NB4 (cell line): ENCODE results near the gene FAM162A.

Experiments used
- DNase-seq: peaks from one replicate; pipeline ENCODE4 v3.0.0; 2010; ENCODE audit warnings: low read depth
- H3K4me3 ChIP-seq: one replicate; pipeline ENCODE4 v1.5.1; 2011; ENCODE audit warnings: mild to moderate bottlenecking, low read depth, low read length, moderate library complexity
- MYC ChIP-seq: IDR thresholded peaks from 2 replicates; pipeline ENCODE4 v1.6.1; 2011; ENCODE audit warnings: low read depth, low read length
- POLR2A ChIP-seq: IDR thresholded peaks from 2 replicates; pipeline ENCODE4 v1.6.1; 2011; ENCODE audit warnings: mild to moderate bottlenecking; ENCODE audit not compliant: insufficient read length; ENCODE audit errors: extremely low read depth
- TF ChIP-seq, protein P1 (sequence below): IDR thresholded peaks from one replicate; pipeline ENCODE4 v1.5.1; 2012; ENCODE audit warnings: low read depth, low read length
- TF ChIP-seq, protein P2 (sequence below): IDR thresholded peaks from 2 replicates; pipeline ENCODE4 v1.6.1; 2011; ENCODE audit warnings: low read depth, low read length

The FAM162A gene

DNA sequence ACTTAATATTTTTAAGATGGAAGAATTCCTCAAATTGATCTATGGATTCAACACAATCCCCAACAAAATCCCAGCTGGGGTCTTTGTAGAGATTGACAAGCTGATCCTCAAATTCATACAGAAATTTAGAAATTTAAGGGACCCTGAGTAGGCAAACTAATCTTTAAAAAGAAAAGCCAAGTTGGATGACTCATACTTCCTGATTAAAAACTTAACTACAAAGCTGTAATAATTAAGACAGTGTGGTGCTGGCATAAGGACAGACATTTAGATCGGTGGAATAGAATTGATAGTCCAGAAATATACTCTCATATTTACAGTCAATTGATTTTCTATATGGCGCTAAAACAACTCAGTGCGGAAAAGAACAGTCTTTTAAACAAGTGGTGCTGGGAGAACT, 11.6 kb downstream of the FAM162A start:
- no peak overlapping the region for H3K4me3 ChIP-seq
- TF ChIP-seq, protein P1, sequence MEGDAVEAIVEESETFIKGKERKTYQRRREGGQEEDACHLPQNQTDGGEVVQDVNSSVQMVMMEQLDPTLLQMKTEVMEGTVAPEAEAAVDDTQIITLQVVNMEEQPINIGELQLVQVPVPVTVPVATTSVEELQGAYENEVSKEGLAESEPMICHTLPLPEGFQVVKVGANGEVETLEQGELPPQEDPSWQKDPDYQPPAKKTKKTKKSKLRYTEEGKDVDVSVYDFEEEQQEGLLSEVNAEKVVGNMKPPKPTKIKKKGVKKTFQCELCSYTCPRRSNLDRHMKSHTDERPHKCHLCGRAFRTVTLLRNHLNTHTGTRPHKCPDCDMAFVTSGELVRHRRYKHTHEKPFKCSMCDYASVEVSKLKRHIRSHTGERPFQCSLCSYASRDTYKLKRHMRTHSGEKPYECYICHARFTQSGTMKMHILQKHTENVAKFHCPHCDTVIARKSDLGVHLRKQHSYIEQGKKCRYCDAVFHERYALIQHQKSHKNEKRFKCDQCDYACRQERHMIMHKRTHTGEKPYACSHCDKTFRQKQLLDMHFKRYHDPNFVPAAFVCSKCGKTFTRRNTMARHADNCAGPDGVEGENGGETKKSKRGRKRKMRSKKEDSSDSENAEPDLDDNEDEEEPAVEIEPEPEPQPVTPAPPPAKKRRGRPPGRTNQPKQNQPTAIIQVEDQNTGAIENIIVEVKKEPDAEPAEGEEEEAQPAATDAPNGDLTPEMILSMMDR = no peak
- TF ChIP-seq MYC = no peak
- TF ChIP-seq, protein P2, sequence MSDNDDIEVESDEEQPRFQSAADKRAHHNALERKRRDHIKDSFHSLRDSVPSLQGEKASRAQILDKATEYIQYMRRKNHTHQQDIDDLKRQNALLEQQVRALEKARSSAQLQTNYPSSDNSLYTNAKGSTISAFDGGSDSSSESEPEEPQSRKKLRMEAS = no peak
- TF ChIP-seq POLR2A = no peak
- no peak for DNase-seq

DNA sequence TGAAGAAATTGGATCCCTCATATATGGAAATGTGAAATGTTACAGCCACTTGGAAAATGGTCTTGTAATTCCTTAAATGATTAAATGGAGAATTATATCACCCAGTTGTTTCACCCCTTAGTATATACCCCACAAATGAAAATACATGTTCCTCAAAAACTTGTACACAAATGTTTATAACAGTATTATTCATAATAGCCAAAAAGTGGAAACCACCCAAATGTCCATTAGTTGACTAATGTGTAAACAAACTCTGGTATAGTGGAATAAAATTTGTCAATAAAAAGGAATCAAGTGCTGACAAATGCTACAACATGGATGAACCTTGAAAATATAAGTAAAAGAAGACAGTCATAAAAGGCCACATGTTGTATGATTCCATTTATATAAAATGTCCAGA, 12.5 kb downstream of the FAM162A start:
- TF ChIP-seq MYC (no peak), POLR2A (no peak)
- TF ChIP-seq, protein P1 = no peak
- TF ChIP-seq, protein P2 = no peak
- no peak overlapping the region for H3K4me3 ChIP-seq
- DNase-seq = no peak

DNA sequence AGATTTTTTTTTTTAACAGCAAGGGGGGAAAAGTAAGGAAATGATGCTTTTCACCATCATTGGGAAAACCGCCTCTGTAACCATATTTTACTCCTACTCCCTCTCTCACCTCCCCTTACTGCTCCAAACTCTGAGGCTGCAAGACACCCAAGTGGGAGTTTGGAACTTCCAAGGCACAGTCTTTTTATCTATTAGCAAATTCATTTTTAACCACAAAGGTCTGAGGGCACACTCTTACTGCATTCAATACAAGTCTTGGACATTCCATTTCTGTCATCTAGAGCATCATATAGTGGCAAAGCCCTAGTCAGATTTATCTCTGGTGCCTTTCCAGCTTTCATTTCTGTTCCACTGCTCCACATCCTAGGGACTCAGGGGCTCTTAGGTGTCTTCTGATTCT, 13.2 kb downstream of the FAM162A start:
- no peak overlapping the region for H3K4me3 ChIP-seq
- no peak for DNase-seq
- no peak for TF ChIP-seq POLR2A
- TF ChIP-seq MYC = no peak
- TF ChIP-seq, protein P1 = no peak
- TF ChIP-seq, protein P2 = no peak

DNA sequence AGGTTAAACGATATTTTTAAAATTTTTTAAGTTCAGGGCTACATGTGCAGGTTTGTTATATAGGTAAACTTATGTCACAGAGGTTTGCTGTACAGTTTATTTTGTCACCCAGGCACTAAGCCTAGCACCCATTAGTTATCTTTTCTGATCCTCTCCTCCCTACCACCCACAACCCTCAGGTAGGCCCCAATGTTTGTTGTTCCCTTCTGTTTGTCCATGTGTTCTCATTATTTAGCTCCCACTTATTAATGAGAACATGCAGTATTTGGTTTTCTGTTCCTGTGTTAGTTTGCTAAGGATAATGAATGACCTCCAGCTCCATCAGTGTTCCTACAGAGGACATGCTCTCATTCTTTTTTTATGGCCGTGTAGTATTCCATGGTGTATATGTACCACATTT, 14.9 kb downstream of the FAM162A start:
- H3K4me3 ChIP-seq = no peak overlapping the region
- DNase-seq = no peak
- TF ChIP-seq, protein P1 = no peak
- TF ChIP-seq POLR2A = no peak
- TF ChIP-seq, protein P2 = no peak
- TF ChIP-seq MYC = no peak

DNA sequence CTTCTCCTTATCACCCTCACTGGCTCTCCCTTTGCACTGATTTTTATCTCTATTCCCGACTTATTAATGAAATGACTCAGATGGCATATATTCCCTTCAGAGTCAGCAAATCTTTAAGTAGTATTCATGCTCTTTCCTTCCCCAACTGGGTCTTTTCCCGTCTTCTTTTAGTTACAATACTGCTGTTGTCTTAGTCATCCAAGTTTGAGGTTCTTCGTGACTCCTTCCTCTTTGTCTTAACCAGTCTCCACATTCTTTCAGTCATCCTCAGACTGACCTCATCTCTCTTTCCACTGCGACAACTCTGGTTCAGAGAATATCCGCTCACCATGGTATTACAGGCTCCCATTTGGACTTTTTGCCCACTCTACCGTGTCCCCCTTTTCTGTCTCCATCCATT, 19.5 kb downstream of the FAM162A start:
- TF ChIP-seq, protein P2 = no peak
- no peak for TF ChIP-seq POLR2A
- no peak for TF ChIP-seq MYC
- TF ChIP-seq, protein P1 = no peak
- no peak for DNase-seq
- H3K4me3 ChIP-seq = no peak overlapping the region

DNA sequence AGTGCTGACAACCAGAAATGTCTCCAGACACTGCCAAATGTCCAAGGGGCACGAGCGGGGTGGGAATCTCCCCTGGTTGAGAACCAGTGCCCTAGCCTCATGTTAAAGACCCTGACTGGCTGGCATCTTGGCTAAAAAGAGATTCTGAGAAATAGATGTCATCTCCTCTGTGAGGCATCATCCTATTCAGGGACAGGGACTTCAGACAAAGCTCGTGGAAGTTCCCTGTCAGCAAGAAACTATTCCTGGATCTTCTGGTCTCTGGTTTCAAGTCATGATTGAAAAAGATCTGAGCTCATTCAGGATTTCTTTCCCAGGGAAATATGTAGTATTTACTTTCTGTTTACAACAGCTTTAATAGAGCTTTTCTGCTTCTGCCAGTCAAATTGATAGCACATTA, 21.0 kb downstream of the FAM162A start:
- DNase-seq = no peak
- H3K4me3 ChIP-seq = no peak overlapping the region
- TF ChIP-seq, protein P1 = no peak
- TF ChIP-seq MYC (no peak), POLR2A (no peak)
- TF ChIP-seq, protein P2 = no peak
